Natural killer cell treated with Interleukin-12 subunit alpha and Interleukin-12 subunit beta and Interleukin-15 and Interleukin-18, amount 100 ng/mL, for 72 hours (primary cell): ENCODE measurements around the gene MAP3K2. TPM values are rescaled to one million over a fixed set of nuclear protein-coding genes. Genes with fewer than 3 reads are reported as not detected.

Experiments
- ATAC-seq, 2 donors: fragments of 150-1000 bp; cut with Tn5 transposase in 1 of 2; sonication (Bioruptor Pico), chemical (Tn5 transposase) in 1 of 2; 2 replicates each; pipeline ENCODE4 v1.10.0; 2021
- DNase-seq: peaks from one replicate; pipeline ENCODE4 v3.0.0; 2022; ENCODE audit warnings: low spot score
- H3K27ac Mint-ChIP-seq, 2 donors: 1 replicate in 1 of 2; 2 replicates in 1 of 2; pipeline ENCODE4 v1.8.0; 2022; ENCODE audit warnings: mixed read lengths in 2 of 2, mild to moderate bottlenecking in 1 of 2, moderate library complexity in 1 of 2
- H3K27me3 Mint-ChIP-seq, 2 donors: 1 replicate in 1 of 2; 2 replicates in 1 of 2; pipeline ENCODE4 v1.8.0; 2022; ENCODE audit warnings: mixed read lengths in 2 of 2
- H3K36me3 Mint-ChIP-seq: one replicate; pipeline ENCODE4 v1.8.0; 2022; ENCODE audit warnings: mixed read lengths
- H3K4me1 Mint-ChIP-seq, 2 donors: 1 replicate in 1 of 2; 2 replicates in 1 of 2; pipeline ENCODE4 v1.8.0; 2022; ENCODE audit warnings: low read depth in 2 of 2, mixed read lengths in 2 of 2, mild to moderate bottlenecking in 1 of 2
- H3K4me3 Mint-ChIP-seq: one replicate; pipeline ENCODE4 v1.8.0; 2022; ENCODE audit warnings: mixed read lengths
- H3K9me3 Mint-ChIP-seq: 2 replicates; pipeline ENCODE4 v1.8.0; 2022; ENCODE audit warnings: mixed read lengths
- total RNA-seq, 2 donors: library from RNA; stranded (reverse); gene quantifications; one replicate each; pipeline ENCODE4 v1.2.3, GENCODE V29; 2022

MAP3K2 gene, protein sequence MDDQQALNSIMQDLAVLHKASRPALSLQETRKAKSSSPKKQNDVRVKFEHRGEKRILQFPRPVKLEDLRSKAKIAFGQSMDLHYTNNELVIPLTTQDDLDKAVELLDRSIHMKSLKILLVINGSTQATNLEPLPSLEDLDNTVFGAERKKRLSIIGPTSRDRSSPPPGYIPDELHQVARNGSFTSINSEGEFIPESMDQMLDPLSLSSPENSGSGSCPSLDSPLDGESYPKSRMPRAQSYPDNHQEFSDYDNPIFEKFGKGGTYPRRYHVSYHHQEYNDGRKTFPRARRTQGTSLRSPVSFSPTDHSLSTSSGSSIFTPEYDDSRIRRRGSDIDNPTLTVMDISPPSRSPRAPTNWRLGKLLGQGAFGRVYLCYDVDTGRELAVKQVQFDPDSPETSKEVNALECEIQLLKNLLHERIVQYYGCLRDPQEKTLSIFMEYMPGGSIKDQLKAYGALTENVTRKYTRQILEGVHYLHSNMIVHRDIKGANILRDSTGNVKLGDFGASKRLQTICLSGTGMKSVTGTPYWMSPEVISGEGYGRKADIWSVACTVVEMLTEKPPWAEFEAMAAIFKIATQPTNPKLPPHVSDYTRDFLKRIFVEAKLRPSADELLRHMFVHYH
- total RNA-seq = 10 to 100 TPM; 59.0 to 64.6 TPM

- ATAC-seq = peak; percentile 90 to 92
- peak; percentile 95 for DNase-seq
- Mint-ChIP-seq H3K36me3 (no peaks in the 10 kb centered on the region), H3K4me1 (peaks cover 47 to 63% of the 10 kb centered on the region in 2 donors), H3K27ac (peak within 1 kb of the TSS; percentile 80 to 96), H3K4me3 (peak within 1 kb of the TSS; percentile 99), H3K9me3 (no peaks in the 10 kb centered on the region), H3K27me3 (no peaks in the 10 kb centered on the region)
Measured at GRCh38 chr2:127387655-127388422, at the start of gene MAP3K2. MAP3K2 (minus strand) TSS chr2:127387975; CDS start chr2:127343129, 44,846 bp downstream.

DNA sequence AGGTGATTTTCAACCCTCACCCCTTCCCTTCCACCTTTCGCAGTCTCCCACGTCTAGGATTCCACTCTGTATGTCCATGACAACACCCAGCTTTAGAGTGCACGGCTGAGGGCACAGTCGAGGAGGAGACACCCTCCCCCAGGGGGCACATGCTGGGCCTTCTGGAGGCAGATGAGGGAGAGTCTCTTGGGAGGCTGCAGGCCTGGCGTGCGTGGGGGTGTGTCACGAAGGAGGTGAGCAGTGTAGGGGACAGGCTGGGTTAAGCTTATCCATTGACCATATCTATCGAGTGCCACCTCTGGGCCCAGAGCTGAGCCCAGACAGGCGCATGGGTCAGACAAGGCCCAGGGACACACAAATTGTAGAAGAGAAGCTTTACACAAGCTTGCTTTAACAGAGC lies 49.3 kb upstream of the MAP3K2 start:
- H3K9me3 Mint-ChIP-seq = peaks cover 1% of the 10 kb centered on the region
- no peaks in the 10 kb centered on the region for H3K27me3 Mint-ChIP-seq
- no peak overlapping the region for H3K27ac Mint-ChIP-seq
- DNase-seq (no peak), ATAC-seq (peak; percentile 41 to 61)
- no peaks in the 10 kb centered on the region for H3K36me3 Mint-ChIP-seq
- no peaks in the 10 kb centered on the region for H3K4me1 Mint-ChIP-seq
- no peak overlapping the region for H3K4me3 Mint-ChIP-seq

DNA sequence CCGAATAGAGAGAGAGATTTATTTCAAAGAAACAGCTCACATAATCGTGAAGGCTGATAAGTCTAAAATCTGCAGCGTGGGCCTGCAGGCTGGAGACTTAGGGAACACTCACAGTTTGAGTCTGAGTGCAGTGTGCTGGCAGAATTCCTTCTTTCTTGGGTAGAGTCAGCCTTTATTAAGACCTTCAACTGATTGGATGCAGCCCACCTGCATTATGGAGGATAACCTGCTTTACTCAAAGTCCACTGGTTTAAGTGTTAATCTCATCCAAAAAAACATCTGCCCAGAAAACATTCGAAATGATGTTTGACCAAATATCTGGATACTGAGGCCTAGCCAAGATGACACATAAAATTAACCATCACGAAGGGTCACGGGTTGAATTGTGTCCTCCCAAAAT lies 46.7 kb upstream of the MAP3K2 start:
- no peak for ATAC-seq
- Mint-ChIP-seq H3K4me1 (no peaks in the 10 kb centered on the region), H3K4me3 (no peak overlapping the region), H3K27me3 (no peaks in the 10 kb centered on the region), H3K9me3 (no peaks in the 10 kb centered on the region), H3K27ac (no peak overlapping the region), H3K36me3 (no peaks in the 10 kb centered on the region)
- no peak for DNase-seq

- H3K4me1 Mint-ChIP-seq = no peaks in the 10 kb centered on the region
- no peak overlapping the region for H3K27ac Mint-ChIP-seq
- ATAC-seq (no peak), DNase-seq (no peak)
- no peak overlapping the region for H3K4me3 Mint-ChIP-seq
- no peaks in the 10 kb centered on the region for H3K27me3 Mint-ChIP-seq
- no peaks in the 10 kb centered on the region for H3K9me3 Mint-ChIP-seq
- H3K36me3 Mint-ChIP-seq = no peaks in the 10 kb centered on the region
Measured at GRCh38 chr2:127431408-127432023, 43.7 kb upstream of the MAP3K2 start.

DNA sequence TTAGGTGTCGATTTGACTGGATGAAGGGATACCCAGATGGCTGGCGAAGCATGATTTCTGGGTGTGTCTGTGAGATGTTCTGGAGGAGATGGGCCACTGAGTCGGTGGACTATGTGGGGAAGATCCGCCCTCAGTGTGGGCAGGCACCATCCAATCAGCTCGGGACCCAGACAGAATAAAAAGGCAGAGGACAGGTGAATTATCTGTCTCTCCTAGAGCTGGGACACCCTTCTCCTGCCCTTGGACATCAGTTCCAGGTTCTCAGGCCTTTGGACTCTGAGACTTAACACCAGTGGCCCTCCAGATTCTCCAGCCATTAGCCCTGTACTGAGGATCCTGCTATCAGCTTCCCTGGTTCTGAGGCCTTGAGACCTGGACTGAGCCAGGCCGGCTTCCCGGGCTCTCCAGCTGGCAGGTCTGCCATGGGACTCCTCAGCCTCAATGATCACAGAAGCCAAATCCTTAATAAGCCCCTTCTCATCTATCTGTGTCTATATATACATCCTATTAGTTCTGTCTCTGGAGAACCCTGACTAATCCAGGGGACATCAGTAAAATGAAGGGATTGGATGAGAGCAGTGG lies 42.2 kb upstream of the MAP3K2 start:
- Mint-ChIP-seq H3K9me3 (no peaks in the 10 kb centered on the region), H3K27ac (no peak overlapping the region), H3K36me3 (no peaks in the 10 kb centered on the region), H3K4me1 (no peaks in the 10 kb centered on the region), H3K27me3 (peaks cover 7 to 10% of the 10 kb centered on the region in 2 donors), H3K4me3 (no peak overlapping the region)
- no peak for ATAC-seq
- DNase-seq = no peak

GRCh38 chr2:127429291-127429690 lies 41.5 kb upstream of the MAP3K2 start:
- peaks cover 8 to 10% of the 10 kb centered on the region in 2 donors for H3K27me3 Mint-ChIP-seq
- no peaks in the 10 kb centered on the region for H3K36me3 Mint-ChIP-seq
- H3K4me1 Mint-ChIP-seq = no peaks in the 10 kb centered on the region
- ATAC-seq (no peak), DNase-seq (no peak)
- H3K27ac Mint-ChIP-seq = no peak overlapping the region
- no peaks in the 10 kb centered on the region for H3K9me3 Mint-ChIP-seq
- no peak overlapping the region for H3K4me3 Mint-ChIP-seq

GRCh38 chr2:127428815-127429109 lies 41.0 kb upstream of the MAP3K2 start:
- H3K4me1 Mint-ChIP-seq = peaks cover 0 to 4% of the 10 kb centered on the region in 2 donors
- no peak overlapping the region for H3K4me3 Mint-ChIP-seq
- H3K36me3 Mint-ChIP-seq = no peaks in the 10 kb centered on the region
- H3K27ac Mint-ChIP-seq = no peak overlapping the region
- DNase-seq = no peak
- H3K9me3 Mint-ChIP-seq = no peaks in the 10 kb centered on the region
- ATAC-seq = no peak
- peaks cover 13 to 14% of the 10 kb centered on the region in 2 donors for H3K27me3 Mint-ChIP-seq

GRCh38 chr2:127428057-127428814 lies 40.5 kb upstream of the MAP3K2 start:
- Mint-ChIP-seq H3K4me3 (no peak overlapping the region), H3K27ac (no peak overlapping the region), H3K4me1 (peaks cover 0 to 4% of the 10 kb centered on the region in 2 donors), H3K27me3 (peaks cover 16 to 17% of the 10 kb centered on the region in 2 donors), H3K36me3 (no peaks in the 10 kb centered on the region), H3K9me3 (no peaks in the 10 kb centered on the region)
- ATAC-seq (no peak), DNase-seq (no peak)

DNA sequence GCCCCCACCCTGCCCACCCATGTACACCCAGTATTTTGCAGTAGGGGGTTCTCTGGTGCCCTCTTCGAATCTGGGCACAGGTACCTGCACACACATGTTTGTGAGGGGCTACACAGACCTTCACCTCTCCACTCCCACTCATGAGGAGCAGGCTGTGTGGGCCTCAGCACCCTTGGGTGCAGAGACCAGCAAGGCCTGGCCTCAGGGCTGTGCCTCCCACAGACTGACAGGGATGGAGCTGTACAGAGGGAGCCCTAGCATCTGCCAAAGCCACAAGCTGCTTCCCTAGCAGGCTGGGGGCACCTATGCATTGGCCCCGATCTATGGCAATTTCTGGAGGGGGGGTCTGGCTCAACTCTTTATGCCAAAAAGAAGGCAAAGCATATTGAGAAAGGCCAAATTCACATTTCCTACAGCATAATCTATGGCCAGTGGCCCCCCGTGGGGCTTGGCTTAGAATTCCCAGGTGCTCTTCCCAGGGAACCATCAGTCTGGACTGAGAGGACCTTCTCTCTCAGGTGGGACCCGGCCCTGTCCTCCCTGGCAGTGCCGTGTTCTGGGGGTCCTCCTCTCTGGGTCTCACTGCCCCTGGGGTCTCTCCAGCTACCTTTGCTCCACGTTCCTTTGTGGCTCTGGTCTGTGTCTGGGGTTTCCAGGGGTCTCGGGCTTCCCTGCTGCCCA lies 39.7 kb upstream of the MAP3K2 start:
- Mint-ChIP-seq H3K9me3 (no peaks in the 10 kb centered on the region), H3K27ac (no peak overlapping the region), H3K4me1 (peaks cover 0 to 4% of the 10 kb centered on the region in 2 donors), H3K4me3 (no peak overlapping the region), H3K36me3 (no peaks in the 10 kb centered on the region), H3K27me3 (peaks cover 16 to 17% of the 10 kb centered on the region in 2 donors)
- no peak for DNase-seq
- no peak for ATAC-seq

- peaks cover 16 to 24% of the 10 kb centered on the region in 2 donors for H3K27me3 Mint-ChIP-seq
- no peak for DNase-seq
- H3K9me3 Mint-ChIP-seq = no peaks in the 10 kb centered on the region
- ATAC-seq = peak in 1 of 2 donors; percentile 22
- H3K27ac Mint-ChIP-seq = no peak overlapping the region
- H3K4me1 Mint-ChIP-seq = peaks cover 0 to 6% of the 10 kb centered on the region in 2 donors
- no peak overlapping the region for H3K4me3 Mint-ChIP-seq
- H3K36me3 Mint-ChIP-seq = no peaks in the 10 kb centered on the region
Measured at GRCh38 chr2:127426501-127427354, 39.0 kb upstream of the MAP3K2 start.

DNA sequence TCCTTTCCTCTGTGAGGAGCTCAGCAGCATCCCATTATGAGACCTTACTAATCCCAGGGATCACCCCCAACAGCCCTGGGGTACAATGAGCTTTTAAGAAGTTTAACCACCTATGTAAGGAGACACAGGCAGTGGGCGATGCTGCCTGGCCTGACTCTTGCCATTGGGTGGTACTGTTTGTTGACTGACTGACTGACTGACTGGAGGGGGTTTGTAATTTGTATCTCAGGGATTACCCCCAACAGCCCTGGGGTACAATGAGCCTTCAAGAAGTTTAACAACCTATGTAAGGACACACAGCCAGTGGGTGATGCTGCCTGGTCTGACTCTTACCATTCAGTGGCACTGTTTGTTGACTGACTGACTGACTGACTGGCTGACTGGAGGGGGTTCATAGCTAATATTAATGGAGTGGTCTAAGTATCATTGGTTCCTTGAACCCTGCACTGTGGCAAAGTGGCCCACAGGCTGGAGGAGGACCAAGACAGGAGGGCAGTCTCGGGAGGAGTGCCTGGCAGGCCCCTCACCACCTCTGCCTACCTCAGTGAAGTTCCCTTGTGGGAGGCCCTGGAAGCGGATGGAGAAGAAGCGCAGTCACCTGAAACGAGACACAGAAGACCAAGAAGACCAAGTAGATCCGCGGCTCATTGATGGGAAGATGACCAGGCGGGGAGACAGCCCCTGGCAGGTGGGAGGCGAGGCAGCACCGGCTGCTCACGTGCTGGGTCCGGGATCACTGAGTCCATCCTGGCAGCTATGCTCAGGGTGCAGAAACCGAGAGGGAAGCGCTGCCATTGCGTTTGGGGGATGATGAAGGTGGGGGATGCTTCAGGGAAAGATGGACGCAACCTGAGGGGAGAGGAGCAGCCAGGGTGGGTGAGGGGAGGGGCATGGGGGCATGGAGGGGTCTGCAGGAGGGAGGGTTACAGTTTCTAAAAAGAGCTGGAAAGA lies 38.0 kb upstream of the MAP3K2 start:
- DNase-seq = no peak
- no peaks in the 10 kb centered on the region for H3K9me3 Mint-ChIP-seq
- no peak overlapping the region for H3K4me3 Mint-ChIP-seq
- peaks cover 16 to 32% of the 10 kb centered on the region in 2 donors for H3K27me3 Mint-ChIP-seq
- peaks cover 0 to 6% of the 10 kb centered on the region in 2 donors for H3K4me1 Mint-ChIP-seq
- H3K27ac Mint-ChIP-seq = no peak overlapping the region
- no peak for ATAC-seq
- no peaks in the 10 kb centered on the region for H3K36me3 Mint-ChIP-seq
